ENCODE measurements around the gene ASB16. TPM values are rescaled to one million over a fixed set of nuclear protein-coding genes. Genes with fewer than 3 reads are reported as not detected.
A peak's percentile ranks its signal among the peaks of the same experiment; 100 is the strongest.

ASB16 gene
- total and polyA plus RNA-seq, 2 donors (not counting 1 experiment from before 2014, with no cell fraction given): 0.17 TPM; not detected in 1

DNA sequence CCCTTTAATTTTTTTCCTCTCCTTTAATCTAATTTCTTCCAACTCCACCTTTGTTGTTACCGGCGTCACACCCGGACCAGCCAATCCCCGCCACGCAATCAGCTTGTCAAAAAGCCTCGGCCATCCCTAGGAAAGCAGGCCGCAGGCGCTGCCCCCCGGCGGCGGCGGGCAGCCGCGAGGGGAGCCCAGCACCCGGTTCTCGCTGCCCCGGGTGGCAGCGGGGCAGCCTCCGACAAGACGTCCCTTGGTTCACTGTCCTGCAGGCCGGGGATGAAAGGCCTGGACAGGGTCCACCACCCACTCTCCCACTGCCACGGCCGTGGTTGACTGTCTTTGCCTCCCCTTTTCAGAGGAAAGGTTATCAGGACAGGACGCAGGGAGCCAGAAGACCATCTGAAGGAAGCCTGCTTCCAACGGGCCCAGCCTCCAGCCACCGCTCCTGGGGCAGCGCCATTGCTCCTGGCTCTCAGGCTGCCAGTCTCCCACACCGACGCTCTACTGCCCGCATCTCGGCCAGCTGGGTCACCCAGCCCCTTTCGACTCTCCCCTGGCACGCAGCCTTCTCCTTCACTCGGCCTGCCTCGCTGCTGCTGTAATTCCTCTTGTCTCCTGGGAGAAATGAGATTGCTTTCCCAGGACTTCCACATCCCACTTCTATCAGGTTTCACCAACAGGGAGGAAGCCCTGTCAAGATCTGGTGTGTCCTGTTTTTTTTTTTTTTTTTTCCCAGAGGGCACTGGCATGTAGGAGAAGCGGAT, 51.8 kb downstream of the ASB16 start:
- H3K4me3 ChIP-seq (replicated peaks in 1 of 4; ENCODE audit: control extremely low read depth in 1 of 4, insufficient read depth in 1 of 4, low read depth in 3 of 4, low read length in 4 of 4): peak overlapping the region; percentile 53 to 92 (median 78)
- H4K20me1 ChIP-seq (ENCODE audit: control insufficient read depth, extremely low read depth, insufficient read depth, low read length): no peaks in the 10 kb centered on the region
- no peaks in the 10 kb centered on the region for H3K36me3 ChIP-seq (ENCODE audit: control insufficient read depth, insufficient read depth, low read length)
- H3K4me1 ChIP-seq (ENCODE audit: control insufficient read depth, extremely low read depth, insufficient read depth, low read length): peaks cover 18% of the 10 kb centered on the region
- peak; percentile 74 to 77 for DNase-seq (ENCODE audit: low read depth in 2 of 2)
- no peaks in the 10 kb centered on the region for H3K27me3 ChIP-seq (ENCODE audit: control insufficient read depth, insufficient read depth, low read length)
- H3K79me2 ChIP-seq (ENCODE audit: control insufficient read depth, insufficient read depth, low read length): peaks cover 21% of the 10 kb centered on the region
- no peak for TF ChIP-seq EZH2 (IDR thresholded peaks at IDR 0.05; ENCODE audit: low read length, missing control alignments)
- TF ChIP-seq, protein P1, sequence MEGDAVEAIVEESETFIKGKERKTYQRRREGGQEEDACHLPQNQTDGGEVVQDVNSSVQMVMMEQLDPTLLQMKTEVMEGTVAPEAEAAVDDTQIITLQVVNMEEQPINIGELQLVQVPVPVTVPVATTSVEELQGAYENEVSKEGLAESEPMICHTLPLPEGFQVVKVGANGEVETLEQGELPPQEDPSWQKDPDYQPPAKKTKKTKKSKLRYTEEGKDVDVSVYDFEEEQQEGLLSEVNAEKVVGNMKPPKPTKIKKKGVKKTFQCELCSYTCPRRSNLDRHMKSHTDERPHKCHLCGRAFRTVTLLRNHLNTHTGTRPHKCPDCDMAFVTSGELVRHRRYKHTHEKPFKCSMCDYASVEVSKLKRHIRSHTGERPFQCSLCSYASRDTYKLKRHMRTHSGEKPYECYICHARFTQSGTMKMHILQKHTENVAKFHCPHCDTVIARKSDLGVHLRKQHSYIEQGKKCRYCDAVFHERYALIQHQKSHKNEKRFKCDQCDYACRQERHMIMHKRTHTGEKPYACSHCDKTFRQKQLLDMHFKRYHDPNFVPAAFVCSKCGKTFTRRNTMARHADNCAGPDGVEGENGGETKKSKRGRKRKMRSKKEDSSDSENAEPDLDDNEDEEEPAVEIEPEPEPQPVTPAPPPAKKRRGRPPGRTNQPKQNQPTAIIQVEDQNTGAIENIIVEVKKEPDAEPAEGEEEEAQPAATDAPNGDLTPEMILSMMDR (conservative IDR thresholded peaks at IDR 0.05 in 1 of 2, IDR thresholded peaks at IDR 0.05 in 1 of 2; ENCODE audit: low read depth in 1 of 2, low read length in 2 of 2): peak; percentile 13 to 17
- H3K9ac ChIP-seq (ENCODE audit: insufficient read depth, low read length): peak overlapping the region; percentile 46
- H3K27ac ChIP-seq (ENCODE audit: insufficient read depth, low read length): peak overlapping the region; percentile 79
- H3K4me2 ChIP-seq (ENCODE audit: extremely low read depth, insufficient read depth, low read length): peak overlapping the region; percentile 86
- H2AFZ ChIP-seq (ENCODE audit: low read length): peak overlapping the region; percentile 47
- H3K9me3 ChIP-seq (ENCODE audit: control insufficient read depth, insufficient read depth, low read depth, low read length): no peaks in the 10 kb centered on the region

DNA sequence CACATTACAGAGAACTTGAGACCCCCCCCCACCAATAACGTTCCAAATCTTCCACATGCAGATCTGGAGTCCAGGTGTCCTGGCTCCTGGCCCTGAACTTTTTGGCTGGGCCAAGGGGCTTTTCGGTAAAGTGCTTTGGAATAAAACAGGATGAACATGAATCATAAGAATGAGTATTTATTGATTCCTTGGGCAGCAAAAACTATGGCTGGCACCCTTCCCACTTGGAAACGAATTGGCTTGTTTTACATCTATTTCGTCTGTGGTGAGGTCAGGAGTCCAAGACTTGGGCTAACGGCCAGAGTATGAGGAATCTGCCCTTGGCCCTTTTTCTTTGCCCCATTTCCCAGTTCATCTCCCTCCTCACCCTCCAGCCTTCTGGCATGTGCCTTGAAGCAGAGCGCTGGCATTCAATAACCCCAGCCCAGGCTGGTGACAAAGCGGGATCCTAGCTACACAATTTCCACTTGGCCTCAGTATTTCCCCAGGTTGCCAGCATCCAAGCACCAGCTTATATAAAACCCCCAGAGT, 53.1 kb downstream of the ASB16 start:
- peak; percentile 66 to 89 for DNase-seq (ENCODE audit: low read depth in 2 of 2)
- no peak overlapping the region for H3K4me3 ChIP-seq (replicated peaks in 1 of 4; ENCODE audit: control extremely low read depth in 1 of 4, insufficient read depth in 1 of 4, low read depth in 3 of 4, low read length in 4 of 4)
- H4K20me1 ChIP-seq (ENCODE audit: control insufficient read depth, extremely low read depth, insufficient read depth, low read length): no peaks in the 10 kb centered on the region
- no peak overlapping the region for H3K27ac ChIP-seq (ENCODE audit: insufficient read depth, low read length)
- H3K4me1 ChIP-seq (ENCODE audit: control insufficient read depth, extremely low read depth, insufficient read depth, low read length): peaks cover 12% of the 10 kb centered on the region
- no peaks in the 10 kb centered on the region for H3K27me3 ChIP-seq (ENCODE audit: control insufficient read depth, insufficient read depth, low read length)
- no peaks in the 10 kb centered on the region for H3K9me3 ChIP-seq (ENCODE audit: control insufficient read depth, insufficient read depth, low read depth, low read length)
- TF ChIP-seq EZH2 (IDR thresholded peaks at IDR 0.05; ENCODE audit: low read length, missing control alignments): no peak
- TF ChIP-seq, protein P1 (conservative IDR thresholded peaks at IDR 0.05 in 1 of 2, IDR thresholded peaks at IDR 0.05 in 1 of 2; ENCODE audit: low read depth in 1 of 2, low read length in 2 of 2): no peak
- no peak overlapping the region for H2AFZ ChIP-seq (ENCODE audit: low read length)
- H3K9ac ChIP-seq (ENCODE audit: insufficient read depth, low read length): no peak overlapping the region
- peak overlapping the region; percentile 6 for H3K4me2 ChIP-seq (ENCODE audit: extremely low read depth, insufficient read depth, low read length)
- no peaks in the 10 kb centered on the region for H3K36me3 ChIP-seq (ENCODE audit: control insufficient read depth, insufficient read depth, low read length)
- peaks cover 11% of the 10 kb centered on the region for H3K79me2 ChIP-seq (ENCODE audit: control insufficient read depth, insufficient read depth, low read length)

Other genes with a start within 250 kb of the ASB16 start
- not detected in 2 replicates for gene PPY, start 228.2 kb upstream of the ASB16 start, total RNA-seq
- not detected in 2 replicates for gene PPY, start 228.2 kb upstream of the ASB16 start, polyA plus RNA-seq
- gene PYY, start 216.8 kb upstream of the ASB16 start, total RNA-seq: 0.33 TPM in 1 of 2 replicates, not detected in the other
- gene PYY, start 216.8 kb upstream of the ASB16 start, polyA plus RNA-seq: not detected in 2 replicates
- gene NAGS, start 166.1 kb upstream of the ASB16 start, total RNA-seq: 3.3 and 7.4 TPM in 2 replicates
- gene NAGS, start 166.1 kb upstream of the ASB16 start, polyA plus RNA-seq: 0.58 and 0.95 TPM in 2 replicates
- 99.4 and 107 TPM in 2 replicates for gene TMEM101, start 155.7 kb upstream of the ASB16 start, total RNA-seq
- gene TMEM101, start 155.7 kb upstream of the ASB16 start, polyA plus RNA-seq: 26.0 and 32.3 TPM in 2 replicates
- gene LSM12, start 104.0 kb upstream of the ASB16 start, total RNA-seq: 21.8 and 25.6 TPM in 2 replicates
- 79.3 and 86.4 TPM in 2 replicates for gene LSM12, start 104.0 kb upstream of the ASB16 start, polyA plus RNA-seq
- gene G6PC3, start 100.0 kb upstream of the ASB16 start, total RNA-seq: 12.3 and 40.0 TPM in 2 replicates
- gene G6PC3, start 100.0 kb upstream of the ASB16 start, polyA plus RNA-seq: 76.1 and 113 TPM in 2 replicates
- 66.8 and 125 TPM in 2 replicates for gene HDAC5, start 47.1 kb upstream of the ASB16 start, total RNA-seq
- 31.3 and 35.1 TPM in 2 replicates for gene HDAC5, start 47.1 kb upstream of the ASB16 start, polyA plus RNA-seq
- 1.0 and 1.5 TPM in 2 replicates for gene HROB, start 28.8 kb upstream of the ASB16 start, total RNA-seq
- 1.8 and 4.7 TPM in 2 replicates for gene HROB, start 28.8 kb upstream of the ASB16 start, polyA plus RNA-seq
- 36.2 and 45.4 TPM in 2 replicates for gene TMUB2, start 16.3 kb downstream of the ASB16 start, total RNA-seq
- gene TMUB2, start 16.3 kb downstream of the ASB16 start, polyA plus RNA-seq: 33.1 and 37.3 TPM in 2 replicates
- 33.6 and 36.5 TPM in 2 replicates for gene ATXN7L3, start 29.2 kb downstream of the ASB16 start, total RNA-seq
- 31.8 and 34.8 TPM in 2 replicates for gene ATXN7L3, start 29.2 kb downstream of the ASB16 start, polyA plus RNA-seq
- 42.1 and 49.8 TPM in 2 replicates for gene UBTF, start 49.0 kb downstream of the ASB16 start, total RNA-seq
- 25.1 and 34.3 TPM in 2 replicates for gene UBTF, start 49.0 kb downstream of the ASB16 start, polyA plus RNA-seq
- gene SLC4A1, start 97.4 kb downstream of the ASB16 start, total RNA-seq: not detected in 2 replicates
- not detected in 2 replicates for gene SLC4A1, start 97.4 kb downstream of the ASB16 start, polyA plus RNA-seq
- gene RUNDC3A, start 137.9 kb downstream of the ASB16 start, total RNA-seq: under 0.01 TPM in 1 of 2 replicates, not detected in the other
- 0.05 TPM in 1 of 2 replicates, not detected in the other for gene RUNDC3A, start 137.9 kb downstream of the ASB16 start, polyA plus RNA-seq
- gene SLC25A39, start 154.1 kb downstream of the ASB16 start, total RNA-seq: 47.0 and 70.2 TPM in 2 replicates
- 35.3 and 61.1 TPM in 2 replicates for gene SLC25A39, start 154.1 kb downstream of the ASB16 start, polyA plus RNA-seq
- 315 and 448 TPM in 2 replicates for gene GRN, start 174.6 kb downstream of the ASB16 start, total RNA-seq
- gene GRN, start 174.6 kb downstream of the ASB16 start, polyA plus RNA-seq: 146 and 151 TPM in 2 replicates
- 5.0 and 6.4 TPM in 2 replicates for gene FAM171A2, start 193.1 kb downstream of the ASB16 start, total RNA-seq
- gene FAM171A2, start 193.1 kb downstream of the ASB16 start, polyA plus RNA-seq: 1.4 and 1.7 TPM in 2 replicates
- 0.26 and 0.66 TPM in 2 replicates for gene ITGA2B, start 218.9 kb downstream of the ASB16 start, total RNA-seq
- gene ITGA2B, start 218.9 kb downstream of the ASB16 start, polyA plus RNA-seq: 0.06 and 0.10 TPM in 2 replicates